ENCODE data around the gene RBM15B.
"Not testable (repeated sequence)": the region's sequence is repeated elsewhere in the genome, so short reads cannot be mapped to it uniquely, and the experiment has no call there.

Gene RBM15B

DNA sequence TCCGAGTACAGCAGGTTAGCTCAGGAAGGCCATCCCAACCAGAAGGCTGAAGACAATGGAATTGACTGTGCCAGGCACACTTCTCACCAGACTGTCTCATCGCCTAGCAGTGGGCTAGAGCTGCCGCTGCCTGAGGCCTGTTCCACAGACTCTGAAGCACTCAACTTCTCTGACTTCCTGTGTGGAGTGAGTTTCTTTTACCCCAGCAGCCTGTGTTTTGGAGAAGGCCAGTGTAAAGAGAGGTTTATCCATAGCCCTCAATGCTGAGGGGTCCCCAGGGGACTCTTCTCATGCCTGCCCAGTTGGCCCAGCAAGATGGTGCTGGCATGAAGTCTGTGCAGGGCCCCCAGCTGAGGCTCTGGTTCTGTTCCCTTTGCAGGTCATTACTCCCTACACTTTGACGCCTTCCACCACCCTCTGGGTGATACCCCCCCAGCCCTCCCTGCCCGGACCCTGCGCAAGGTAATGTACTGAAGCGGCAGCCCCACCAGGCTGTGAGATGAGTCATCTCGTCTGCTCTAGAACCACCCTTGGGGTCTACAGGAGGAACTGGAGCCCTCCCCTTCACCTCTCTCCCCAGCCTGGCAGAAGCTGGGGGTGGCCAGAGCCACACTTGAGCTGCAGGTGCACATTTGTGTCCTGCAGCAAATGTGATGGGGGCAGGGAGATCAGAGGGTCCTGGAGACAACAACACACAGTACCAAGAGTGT is 11.2 kb upstream of the RBM15B start:
- DNase-seq = no peak

GRCh38 chr3:51380601-51381332 is 10.3 kb upstream of the RBM15B start:
- DNase-seq = no peak

DNA sequence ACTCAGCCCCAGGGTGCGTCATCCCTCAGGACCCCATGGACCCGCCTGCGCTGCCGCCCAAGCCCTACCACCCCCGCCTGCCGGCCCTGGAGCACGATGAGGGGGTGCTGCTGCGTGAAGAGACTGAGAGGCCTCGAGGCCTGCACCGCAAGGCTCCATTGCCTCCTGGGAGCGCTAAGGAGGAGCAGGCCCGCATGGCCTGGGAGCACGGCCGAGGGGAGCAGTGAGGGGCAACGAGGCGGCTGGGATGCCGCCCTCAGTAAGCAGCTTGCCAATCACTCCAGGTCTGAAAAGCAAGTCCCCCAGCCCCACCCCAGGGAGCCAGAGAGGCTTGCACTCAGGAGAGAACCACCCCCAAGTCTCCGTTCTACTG is 9.8 kb upstream of the RBM15B start:
- no peak for DNase-seq

DNA sequence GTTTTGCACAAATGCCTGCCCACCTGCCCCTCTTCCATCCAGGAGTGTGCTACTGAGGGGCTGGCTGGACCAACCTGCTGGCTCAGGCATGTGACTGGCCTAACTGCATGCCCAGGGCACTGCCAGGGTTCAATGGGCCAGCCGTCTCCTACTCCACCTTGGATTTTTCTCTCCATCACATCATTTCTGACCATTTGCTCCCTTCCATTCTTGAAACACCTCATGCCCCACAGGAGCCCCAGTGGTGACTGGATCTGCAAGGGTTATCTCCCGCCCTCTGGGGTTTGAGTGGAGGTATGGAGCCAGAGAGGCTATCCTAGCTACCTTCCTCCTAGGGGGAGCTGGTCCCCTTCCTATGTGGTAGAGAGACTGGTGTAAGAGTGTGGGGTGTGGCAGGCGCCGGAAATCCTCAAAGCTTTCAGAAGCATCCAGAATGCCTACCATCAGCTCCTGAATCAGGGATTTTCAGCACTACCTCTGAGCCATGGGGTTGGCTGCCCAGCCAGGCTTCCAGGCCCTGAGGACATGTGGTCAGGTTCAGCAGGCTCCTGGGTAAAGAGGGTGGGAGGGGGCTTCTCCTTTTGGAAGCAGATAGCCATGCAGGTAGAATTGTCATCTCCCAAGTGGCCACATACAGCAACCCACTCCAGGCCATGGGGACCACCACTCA is 8.9 kb upstream of the RBM15B start:
- DNase-seq = no peak

DNA sequence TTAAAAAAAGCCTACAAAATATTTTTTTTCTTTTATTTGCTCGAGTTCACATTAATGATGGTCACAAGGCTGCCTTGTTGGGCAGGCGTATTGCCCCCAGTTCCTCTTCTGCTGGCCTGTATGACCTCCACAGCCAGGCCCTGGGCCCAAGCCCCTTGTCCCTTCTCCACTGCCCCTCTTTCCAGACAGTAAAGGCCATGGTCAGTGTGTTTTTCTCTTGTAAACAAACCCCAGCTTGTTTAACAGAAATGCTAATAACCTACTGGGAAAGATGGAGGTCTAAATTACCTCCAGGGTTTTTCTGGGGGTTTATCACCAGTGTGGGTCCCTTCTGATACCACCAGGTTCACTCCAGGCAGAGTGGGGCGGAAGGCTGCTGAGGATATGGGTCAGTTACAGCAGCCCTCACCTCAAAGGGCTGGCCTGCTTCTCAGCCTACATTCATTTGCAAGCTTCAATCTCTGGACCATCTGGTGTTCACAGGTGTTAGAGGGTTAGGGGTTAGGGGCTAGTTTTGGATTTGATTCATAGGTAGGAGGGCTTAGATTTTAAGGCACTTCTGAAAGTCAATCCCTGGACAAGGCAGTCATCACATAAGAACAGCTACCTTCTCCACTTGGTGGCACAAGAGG is 8.0 kb upstream of the RBM15B start:
- no peak for DNase-seq

GRCh38 chr3:51384055-51384725 is 6.9 kb upstream of the RBM15B start:
- no peak for DNase-seq

GRCh38 chr3:51384726-51385473 is 6.2 kb upstream of the RBM15B start, which contains the start of gene MANF:
Gene MANF (plus strand): TSS chr3:51385291. CDS start chr3:51385343, 52 bp downstream.
- DNase-seq = peak; percentile 89

DNA sequence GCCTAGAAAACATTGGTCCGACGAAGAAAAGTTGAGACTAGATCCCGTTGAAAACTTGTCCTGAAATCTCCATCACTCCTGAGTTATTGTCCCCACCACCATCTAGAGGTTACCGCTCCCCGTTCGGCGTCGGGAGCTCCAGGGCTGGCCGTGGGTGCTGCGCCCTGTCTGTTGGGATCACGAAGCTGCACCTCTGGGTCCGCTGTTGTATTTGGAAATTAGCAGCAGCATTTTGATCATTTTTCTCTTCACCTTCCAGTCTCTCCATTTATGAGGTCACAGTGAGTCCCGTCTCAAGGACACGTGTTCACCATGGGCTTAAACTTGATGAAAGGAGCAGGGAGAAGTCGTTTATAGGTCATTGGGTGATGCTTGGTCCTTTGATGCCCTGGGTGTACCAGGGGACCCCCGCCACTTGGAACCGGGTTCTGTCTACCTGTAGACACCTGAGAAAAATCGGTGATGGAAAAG is 5.4 kb upstream of the RBM15B start:
- no peak for DNase-seq

- no peak for DNase-seq
Observed at GRCh38 chr3:51386159-51386851, 4.8 kb upstream of the RBM15B start.

GRCh38 chr3:51386852-51387229 is 4.2 kb upstream of the RBM15B start:
- no peak for DNase-seq

DNA sequence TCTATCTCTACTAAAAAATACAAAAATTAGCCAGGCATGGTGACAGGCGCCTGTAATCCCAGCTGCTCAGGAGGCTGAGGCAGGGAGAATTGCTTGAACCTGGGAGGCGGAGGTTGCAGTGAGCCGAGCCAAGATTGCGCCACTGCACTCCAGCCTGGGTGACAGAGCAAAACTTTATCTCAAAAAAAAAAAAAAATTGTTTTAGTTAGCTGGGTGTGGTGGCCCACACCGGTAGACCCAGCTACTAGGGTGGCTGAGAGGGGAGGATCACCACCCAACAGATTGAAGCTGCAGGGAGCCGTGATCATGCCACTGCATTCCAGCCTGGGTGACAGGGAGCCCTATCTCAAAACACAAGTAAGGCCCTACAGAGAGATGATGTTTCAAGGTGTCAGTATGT is 3.8 kb upstream of the RBM15B start:
- not testable (repeated sequence) for DNase-seq

GRCh38 chr3:51388286-51389029 is 2.6 kb upstream of the RBM15B start:
- DNase-seq = no peak

DNA sequence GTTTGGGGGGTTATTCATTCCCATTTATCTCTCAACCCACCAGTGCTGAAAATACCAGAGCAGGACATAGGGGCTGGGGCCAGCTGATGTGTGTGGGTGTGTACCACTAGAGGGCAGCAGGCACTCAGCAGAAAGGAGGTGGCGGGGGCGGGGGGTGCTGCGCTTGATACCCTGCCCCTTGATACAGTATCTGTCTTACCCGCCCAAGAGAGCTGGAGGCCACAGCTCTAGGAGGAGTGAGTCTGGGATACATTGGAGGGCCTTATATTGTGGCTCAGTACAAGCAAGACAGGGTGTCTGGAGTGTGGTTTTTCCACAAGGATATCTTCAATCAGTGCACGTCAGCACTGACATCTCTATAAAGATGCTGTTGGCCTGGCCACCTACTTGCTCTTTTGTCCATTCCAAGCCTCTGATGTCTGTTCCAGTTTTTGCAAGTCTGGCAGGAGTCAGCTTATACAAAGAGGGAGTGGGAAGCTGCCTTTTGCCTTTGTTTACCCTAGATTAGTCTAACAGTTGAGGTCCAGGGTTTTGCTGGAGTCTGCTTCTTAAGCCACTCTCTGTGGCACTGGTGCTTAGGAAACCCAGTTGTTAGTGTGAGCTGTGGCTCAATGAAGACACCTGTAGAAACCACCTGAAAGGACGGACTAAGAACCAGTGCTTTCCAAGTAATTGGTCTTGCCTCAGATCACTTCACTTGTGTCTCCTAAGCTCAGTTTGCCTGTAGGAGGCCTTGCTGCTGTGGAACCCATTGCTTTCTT is 1.5 kb upstream of the RBM15B start:
- DNase-seq = peak; percentile 35

DNA sequence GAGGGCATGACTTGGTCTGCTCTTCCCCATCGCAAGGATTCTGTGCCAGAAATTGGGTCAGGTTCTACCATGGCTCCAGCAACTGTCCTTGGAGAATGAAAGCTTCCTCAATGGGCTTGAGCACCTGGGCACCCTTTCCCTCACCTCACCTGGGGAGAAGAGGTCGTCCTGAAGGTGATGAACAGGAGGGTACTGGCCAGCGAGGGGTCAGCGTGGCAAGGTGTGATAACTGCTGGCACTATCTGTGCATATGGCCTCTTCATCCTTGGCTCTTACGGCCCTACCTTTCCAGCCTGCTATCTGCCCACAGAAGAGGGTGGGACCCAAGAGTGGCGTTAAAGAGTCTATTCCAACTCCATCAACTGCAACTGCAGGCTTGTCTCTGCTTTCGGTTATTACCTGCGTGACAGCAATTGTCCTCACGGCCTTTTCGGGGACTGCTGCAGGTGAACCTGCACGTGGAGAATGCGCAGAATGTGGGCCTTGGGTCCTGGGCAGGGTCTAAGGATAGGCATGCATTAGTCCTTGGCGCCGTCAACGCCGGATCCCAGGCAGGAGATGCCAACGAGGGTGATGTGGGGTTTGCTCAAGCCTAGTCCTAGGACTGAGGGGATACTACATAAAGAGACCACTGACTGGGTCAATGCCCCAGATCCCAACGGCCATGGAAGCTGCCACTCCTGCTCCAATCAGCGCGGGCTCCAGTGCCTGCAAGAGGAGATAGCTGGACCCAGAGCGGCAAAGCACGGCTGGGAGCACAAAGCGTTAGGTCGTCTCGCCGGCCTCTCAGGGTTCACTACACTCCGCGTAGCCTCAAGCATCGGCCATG is 625 bp upstream of the RBM15B start:
- no peak for DNase-seq

GRCh38 chr3:51391566-51392354 is 675 bp downstream of the RBM15B start:
- no peak for DNase-seq

DNA sequence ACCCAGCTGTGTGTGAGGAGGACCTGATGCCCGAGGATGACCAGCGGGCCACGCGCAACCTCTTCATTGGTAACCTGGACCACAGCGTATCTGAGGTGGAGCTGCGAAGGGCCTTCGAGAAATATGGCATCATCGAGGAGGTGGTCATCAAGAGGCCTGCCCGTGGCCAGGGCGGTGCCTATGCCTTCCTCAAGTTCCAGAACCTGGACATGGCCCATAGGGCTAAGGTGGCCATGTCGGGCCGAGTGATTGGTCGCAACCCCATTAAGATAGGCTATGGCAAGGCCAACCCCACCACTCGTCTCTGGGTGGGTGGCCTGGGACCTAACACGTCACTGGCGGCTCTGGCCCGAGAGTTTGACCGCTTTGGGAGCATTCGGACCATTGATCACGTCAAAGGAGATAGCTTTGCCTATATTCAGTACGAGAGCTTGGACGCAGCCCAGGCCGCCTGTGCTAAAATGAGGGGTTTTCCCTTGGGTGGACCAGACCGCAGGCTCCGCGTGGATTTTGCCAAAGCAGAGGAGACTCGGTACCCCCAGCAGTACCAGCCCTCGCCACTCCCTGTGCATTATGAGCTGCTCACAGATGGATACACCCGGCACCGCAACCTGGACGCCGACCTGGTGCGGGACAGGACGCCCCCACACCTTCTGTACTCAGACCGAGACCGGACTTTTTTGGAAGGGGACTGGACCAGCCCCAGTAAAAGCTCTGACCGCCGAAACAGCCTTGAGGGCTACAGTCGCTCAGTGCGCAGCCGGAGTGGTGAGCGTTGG is 1.5 kb downstream of the RBM15B start:
- DNase-seq = no peak

- no peak for DNase-seq
Observed at GRCh38 chr3:51393134-51393495, 2.0 kb downstream of the RBM15B start.
